Measurements from ENCODE around the gene ZNF334. TPM values are rescaled to one million over a fixed set of nuclear protein-coding genes. Genes with fewer than 3 reads are reported as not detected.

ZNF334 gene
- total RNA-seq, 2 experiments from 2014 or later, result not detected

DNA sequence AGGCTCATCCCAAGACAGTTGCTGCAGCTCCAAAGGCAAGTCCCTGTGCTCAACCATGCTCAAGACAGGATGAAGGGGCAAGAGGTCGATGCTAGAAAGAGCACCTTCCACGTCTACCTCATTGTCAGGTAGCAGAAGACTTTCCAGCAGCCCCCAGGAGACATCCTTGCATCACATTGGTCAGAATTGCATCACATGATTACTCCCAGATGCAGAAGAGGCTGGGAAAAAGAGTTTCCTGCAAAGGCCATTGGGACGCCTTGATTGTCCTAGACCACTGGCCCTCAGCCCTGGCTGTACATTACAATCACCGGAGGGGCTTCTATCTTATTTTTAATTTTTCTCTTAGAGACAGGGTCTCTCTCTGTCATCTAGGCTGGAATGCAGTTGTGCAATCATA lies 17.3 kb upstream of the ZNF334 start:
- no peaks in the 10 kb centered on the region for H3K9me2 ChIP-seq (ENCODE audit: insufficient read depth, low read length)
- no peaks in the 10 kb centered on the region for H3K79me2 ChIP-seq (ENCODE audit: insufficient read depth, low read depth, low read length)
- ChIA-PET CTCF (ENCODE audit: unreplicated experiment) (no interaction called here), POLR2A (no interaction called here)
- intact Hi-C loops (cut with micrococcal nuclease; ENCODE audit: unreplicated experiment), result no loop called here
- H3K36me3 ChIP-seq (ENCODE audit: insufficient read depth, low read length), result no peaks in the 10 kb centered on the region
- no TSS peak for BruUV-seq (replicated peaks)
- H3K9me3 ChIP-seq (ENCODE audit: low read length), result no peaks in the 10 kb centered on the region
- no peak overlapping the region for H3K4me2 ChIP-seq (ENCODE audit: low read length)
- no peak overlapping the region for H3K27ac ChIP-seq (ENCODE audit: low read depth, low read length, poor library complexity, severe bottlenecking)
- H3K4me3 ChIP-seq (ENCODE audit: low read depth, low read length, poor library complexity, severe bottlenecking), result no peak overlapping the region
- H4K20me1 ChIP-seq (ENCODE audit: insufficient read depth, low read length), result no peaks in the 10 kb centered on the region
- no peak for TF ChIP-seq CTCF (conservative IDR thresholded peaks at IDR 0.05; ENCODE audit: low read length)
- TF ChIP-seq EZH2phosphoT487 (IDR thresholded peaks at IDR 0.05; ENCODE audit: borderline replicate concordance, low read depth, low read length), result no peak
- no peak overlapping the region for H2AFZ ChIP-seq (ENCODE audit: low read length)
- DNase-seq (ENCODE audit: low spot score), result no peak
- H3K4me1 ChIP-seq (ENCODE audit: insufficient read depth, low read length, poor library complexity, severe bottlenecking), result no peaks in the 10 kb centered on the region

- no peaks in the 10 kb centered on the region for H3K79me2 ChIP-seq (ENCODE audit: insufficient read depth, low read depth, low read length)
- H3K27ac ChIP-seq (ENCODE audit: low read depth, low read length, poor library complexity, severe bottlenecking), result no peak overlapping the region
- CTCF ChIA-PET (ENCODE audit: unreplicated experiment), result no interaction called here
- H3K9me3 ChIP-seq (ENCODE audit: low read length), result no peaks in the 10 kb centered on the region
- no peaks in the 10 kb centered on the region for H3K9me2 ChIP-seq (ENCODE audit: insufficient read depth, low read length)
- intact Hi-C loops (cut with micrococcal nuclease; ENCODE audit: unreplicated experiment), result no loop called here
- no peaks in the 10 kb centered on the region for H4K20me1 ChIP-seq (ENCODE audit: insufficient read depth, low read length)
- no peak overlapping the region for H2AFZ ChIP-seq (ENCODE audit: low read length)
- H3K4me2 ChIP-seq (ENCODE audit: low read length), result no peak overlapping the region
- DNase-seq (ENCODE audit: low spot score), result no peak
- no peak overlapping the region for H3K4me3 ChIP-seq (ENCODE audit: low read depth, low read length, poor library complexity, severe bottlenecking)
- no TSS peak for BruUV-seq (replicated peaks)
- TF ChIP-seq EZH2phosphoT487 (IDR thresholded peaks at IDR 0.05; ENCODE audit: borderline replicate concordance, low read depth, low read length) (no peak), CTCF (conservative IDR thresholded peaks at IDR 0.05; ENCODE audit: low read length) (no peak)
- POLR2A ChIA-PET, result no interaction called here
- no peaks in the 10 kb centered on the region for H3K4me1 ChIP-seq (ENCODE audit: insufficient read depth, low read length, poor library complexity, severe bottlenecking)
- H3K36me3 ChIP-seq (ENCODE audit: insufficient read depth, low read length), result no peaks in the 10 kb centered on the region
These were observed 10.5 kb upstream of the ZNF334 start for GRCh38 chr20:46523696-46524328.

- H3K9me3 ChIP-seq (ENCODE audit: low read length), result no peaks in the 10 kb centered on the region
- no peak overlapping the region for H3K4me3 ChIP-seq (ENCODE audit: low read depth, low read length, poor library complexity, severe bottlenecking)
- no peaks in the 10 kb centered on the region for H3K4me1 ChIP-seq (ENCODE audit: insufficient read depth, low read length, poor library complexity, severe bottlenecking)
- TF ChIP-seq CTCF (conservative IDR thresholded peaks at IDR 0.05; ENCODE audit: low read length) (no peak), EZH2phosphoT487 (IDR thresholded peaks at IDR 0.05; ENCODE audit: borderline replicate concordance, low read depth, low read length) (no peak)
- intact Hi-C loops (cut with micrococcal nuclease; ENCODE audit: unreplicated experiment), result no loop called here
- H3K79me2 ChIP-seq (ENCODE audit: insufficient read depth, low read depth, low read length), result no peaks in the 10 kb centered on the region
- H3K27ac ChIP-seq (ENCODE audit: low read depth, low read length, poor library complexity, severe bottlenecking), result no peak overlapping the region
- CTCF ChIA-PET (ENCODE audit: unreplicated experiment), result no interaction called here
- POLR2A ChIA-PET, result no interaction called here
- BruUV-seq (replicated peaks), result no TSS peak
- DNase-seq (ENCODE audit: low spot score), result no peak
- H2AFZ ChIP-seq (ENCODE audit: low read length), result no peak overlapping the region
- no peaks in the 10 kb centered on the region for H4K20me1 ChIP-seq (ENCODE audit: insufficient read depth, low read length)
- no peak overlapping the region for H3K4me2 ChIP-seq (ENCODE audit: low read length)
- H3K36me3 ChIP-seq (ENCODE audit: insufficient read depth, low read length), result no peaks in the 10 kb centered on the region
- H3K9me2 ChIP-seq (ENCODE audit: insufficient read depth, low read length), result no peaks in the 10 kb centered on the region
These were observed 9.7 kb upstream of the ZNF334 start for GRCh38 chr20:46523108-46523507.

All from OCI-LY7 (cell line).